Measurements from ENCODE around the gene FXYD5.

FXYD5 gene

GRCh38 chr19:35157431-35157830, 2.9 kb downstream of the FXYD5 start:
- DNase-seq = no peak

DNA sequence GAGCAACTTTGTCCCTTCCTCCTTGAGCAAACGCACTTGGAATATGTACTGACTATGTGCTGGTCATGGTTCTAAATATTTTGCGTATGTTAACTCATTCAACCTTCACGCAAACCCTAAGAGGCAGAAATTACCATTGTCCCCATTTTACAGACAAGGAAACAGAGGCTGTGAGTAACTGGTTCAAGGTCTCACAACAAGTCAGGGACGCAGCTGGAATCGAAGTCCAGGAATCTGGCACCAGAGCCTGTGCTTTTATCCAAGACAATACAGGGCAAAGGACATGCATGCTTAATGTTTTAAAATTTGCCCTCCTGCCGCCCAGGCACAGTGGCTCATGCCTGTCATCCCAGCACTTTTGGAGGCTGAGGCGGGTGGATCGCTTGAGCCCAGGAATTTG, 5.1 kb downstream of the FXYD5 start:
- no peak for DNase-seq

- peak; percentile 5 for DNase-seq
Observed at GRCh38 chr19:35160629-35161433, 6.3 kb downstream of the FXYD5 start.

DNA sequence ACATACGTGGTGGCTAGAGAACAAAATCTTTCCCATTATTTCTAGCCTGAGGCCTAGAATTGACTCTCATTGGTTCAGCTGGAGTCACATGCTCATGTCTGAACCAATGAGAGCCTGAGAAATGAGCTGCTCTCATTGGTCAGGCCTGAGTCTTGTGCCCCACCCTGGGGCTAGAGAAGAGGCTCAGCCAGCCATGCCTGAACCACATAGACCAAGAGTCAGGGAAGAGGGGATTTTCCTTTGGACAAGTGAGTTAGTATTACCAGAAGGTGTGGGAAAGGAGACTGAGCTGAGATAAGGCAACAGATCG, 6.9 kb downstream of the FXYD5 start:
- peak; percentile 17 for DNase-seq

DNA sequence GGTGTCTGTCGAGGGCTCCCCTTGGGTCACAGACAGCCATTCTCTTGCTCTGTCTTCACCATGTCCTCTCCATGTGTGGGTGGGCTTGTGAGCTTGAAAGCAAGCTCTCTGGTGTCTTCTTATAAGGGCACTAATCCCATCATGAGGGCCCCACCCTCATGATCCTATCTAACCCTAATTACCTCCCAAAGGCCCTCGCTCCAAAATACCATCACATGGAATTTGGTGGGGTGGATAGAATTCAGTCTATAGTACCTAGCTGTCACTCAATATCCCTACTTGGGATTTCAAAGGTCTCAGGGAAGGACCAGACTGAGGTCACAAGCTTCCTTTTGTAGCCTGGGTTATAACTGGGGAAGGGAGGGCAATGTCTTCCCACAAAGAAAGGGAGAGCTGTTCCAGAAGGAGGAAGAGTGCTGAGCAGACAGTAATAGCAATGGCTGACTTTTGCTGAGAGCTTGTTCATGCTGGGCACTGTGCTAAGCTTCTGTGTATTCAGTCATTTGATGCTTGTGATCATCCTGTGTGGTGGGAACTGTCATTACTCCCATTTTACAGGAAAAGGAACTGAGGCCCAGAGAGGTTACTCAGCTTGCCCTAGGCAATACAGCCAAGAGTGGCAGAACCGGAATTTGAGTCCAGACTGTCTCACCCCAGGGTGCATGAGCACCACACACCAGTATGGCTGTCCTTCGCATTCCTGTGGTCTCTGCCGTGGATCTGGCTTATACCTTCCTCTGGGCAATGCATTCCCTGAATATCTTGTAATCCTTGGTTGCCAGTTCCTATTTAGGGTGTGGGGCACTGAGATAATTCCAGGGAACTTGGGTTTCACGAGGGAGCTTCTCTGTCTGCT, 8.2 kb downstream of the FXYD5 start:
- DNase-seq = peak; percentile 18

GRCh38 chr19:35164418-35164817, 9.9 kb downstream of the FXYD5 start:
- peak; percentile 7 for DNase-seq

GRCh38 chr19:35165200-35166058, 10.9 kb downstream of the FXYD5 start:
- DNase-seq = peak; percentile 16

- DNase-seq = peak; percentile 14
Observed at GRCh38 chr19:35166100-35167063, 11.8 kb downstream of the FXYD5 start.

DNA sequence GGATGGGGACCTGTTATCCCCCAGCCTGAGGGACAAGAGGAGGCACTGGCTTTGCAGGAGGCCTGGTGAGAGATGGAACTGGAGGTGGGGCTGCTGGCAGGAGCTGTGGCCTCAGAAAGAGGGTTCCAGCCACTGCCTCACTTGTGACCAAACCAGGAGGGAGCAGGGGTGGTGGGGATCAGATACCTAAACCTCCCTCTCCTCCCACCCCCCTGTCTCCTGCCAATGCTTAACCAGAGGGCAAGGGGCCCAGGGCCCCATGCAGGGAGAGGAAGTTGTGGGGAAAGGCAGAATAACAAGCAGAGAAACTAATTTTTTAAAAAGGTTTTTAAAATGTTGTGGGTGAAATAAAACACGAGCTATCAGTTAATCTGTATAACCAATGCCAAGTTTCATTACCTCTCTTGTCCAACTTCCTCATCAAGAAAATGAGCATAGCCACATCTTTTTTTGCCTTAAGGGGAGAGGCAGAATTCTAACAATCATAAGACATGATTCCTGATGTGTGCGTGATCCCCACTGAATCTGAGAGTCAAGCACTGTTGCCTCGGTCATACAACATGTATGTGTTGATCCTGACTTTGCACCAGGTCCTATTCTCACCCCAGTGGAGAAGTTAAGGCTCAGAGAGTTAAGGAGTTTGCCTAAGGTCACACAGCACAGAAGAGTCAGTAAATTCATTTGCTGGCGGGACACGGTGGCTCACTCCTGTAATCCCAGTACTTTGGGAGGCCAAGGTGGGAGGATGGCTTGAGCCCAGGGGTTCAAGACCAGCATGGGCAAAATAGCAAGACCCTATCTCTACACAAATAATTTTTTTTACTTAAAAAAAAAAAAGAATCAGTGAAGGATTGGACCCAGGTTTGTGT, 12.9 kb downstream of the FXYD5 start:
- peak; percentile 29 for DNase-seq

GRCh38 chr19:35168196-35168595, 13.7 kb downstream of the FXYD5 start:
- no peak for DNase-seq

DNA sequence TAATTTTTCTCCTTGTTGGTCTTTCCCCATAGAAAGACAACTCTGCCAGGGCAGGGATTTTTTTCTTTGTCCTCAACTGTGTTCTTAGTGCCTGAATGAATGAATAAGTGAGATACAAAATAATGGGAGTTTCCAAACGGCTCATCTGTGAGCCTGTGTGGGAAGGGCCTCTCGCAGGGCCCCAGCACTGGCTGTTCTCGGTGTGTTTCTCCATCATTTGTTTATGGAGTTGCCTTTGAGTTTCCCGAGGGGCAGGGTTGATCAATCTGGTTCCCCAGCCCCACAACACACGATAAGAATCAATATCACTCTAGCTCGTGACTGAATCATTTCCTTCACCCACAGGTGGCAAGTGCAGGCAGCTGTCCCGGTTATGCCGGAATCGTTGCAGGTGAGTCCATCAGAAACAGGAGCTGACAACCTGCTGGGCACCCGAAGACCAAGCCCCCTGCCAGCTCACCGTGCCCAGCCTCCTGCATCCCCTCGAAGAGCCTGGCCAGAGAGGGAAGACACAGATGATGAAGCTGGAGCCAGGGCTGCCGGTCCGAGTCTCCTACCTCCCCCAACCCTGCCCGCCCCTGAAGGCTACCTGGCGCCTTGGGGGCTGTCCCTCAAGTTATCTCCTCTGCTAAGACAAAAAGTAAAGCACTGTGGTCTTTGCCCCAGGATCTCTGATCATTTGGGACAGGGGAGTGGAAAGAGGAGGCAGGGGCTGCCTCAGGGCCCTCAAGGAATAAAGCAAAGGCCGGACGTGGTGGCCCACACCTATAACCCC, 14.9 kb downstream of the FXYD5 start:
- peak; percentile 20 for DNase-seq

DNA sequence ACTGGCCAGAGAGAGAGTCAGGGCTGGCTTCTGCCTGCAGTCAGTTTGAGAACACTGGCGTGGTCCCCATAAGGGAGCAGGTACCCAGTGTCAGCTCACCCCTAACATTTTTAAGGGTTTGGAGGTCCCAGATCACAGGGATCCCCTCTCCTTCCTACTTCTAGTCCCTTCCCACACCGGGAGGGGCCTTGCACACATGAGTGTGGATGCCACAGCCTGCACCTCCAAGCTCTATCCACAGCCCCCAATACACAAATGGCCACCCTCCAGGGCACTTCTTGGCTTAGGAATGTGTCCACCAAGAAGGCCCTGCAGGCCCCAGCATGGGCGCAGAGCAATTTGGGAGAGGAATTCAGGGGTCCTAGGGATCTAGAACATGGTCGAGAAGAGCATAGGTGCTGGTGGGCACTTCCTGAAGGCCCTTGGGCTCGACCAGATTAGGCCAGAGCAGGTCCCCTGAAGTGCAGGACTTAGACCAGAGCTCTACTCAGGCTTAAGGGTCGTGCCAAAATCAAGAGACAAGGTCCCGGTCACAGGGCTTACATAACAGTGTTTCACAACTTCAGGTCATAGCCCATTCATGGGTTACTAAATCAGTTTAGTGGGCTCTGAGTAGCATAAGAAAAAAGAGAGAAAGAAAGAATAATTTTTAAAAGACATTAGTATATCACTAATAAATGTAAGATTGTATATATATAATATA, 16.0 kb downstream of the FXYD5 start:
- peak; percentile 41 for DNase-seq

- DNase-seq = no peak
Observed at GRCh38 chr19:35171730-35172129, 17.2 kb downstream of the FXYD5 start.

DNA sequence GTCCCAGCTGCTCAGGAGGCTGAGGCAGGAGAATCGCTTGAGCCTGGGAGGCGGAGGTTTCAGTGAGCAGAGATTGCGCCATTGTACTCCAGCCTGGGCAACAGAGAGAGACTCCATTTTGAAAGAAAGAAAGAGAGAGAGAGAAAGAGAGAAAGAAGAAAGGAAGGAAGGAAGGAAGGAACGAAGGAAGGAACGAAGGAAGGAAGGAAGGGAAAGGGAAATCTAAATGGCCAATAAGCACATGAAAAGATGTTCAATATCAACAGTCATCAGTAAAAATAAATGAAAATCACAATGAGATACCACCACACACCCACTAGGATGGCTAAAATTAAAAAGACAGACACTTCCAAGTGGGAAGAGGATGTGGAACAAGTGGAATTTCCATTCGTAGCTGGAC, 19.7 kb downstream of the FXYD5 start:
- DNase-seq = no peak

GRCh38 chr19:35176181-35176570, 21.6 kb downstream of the FXYD5 start:
- DNase-seq = no peak

GRCh38 chr19:35177377-35178274, 23.1 kb downstream of the FXYD5 start:
- DNase-seq = no peak

DNA sequence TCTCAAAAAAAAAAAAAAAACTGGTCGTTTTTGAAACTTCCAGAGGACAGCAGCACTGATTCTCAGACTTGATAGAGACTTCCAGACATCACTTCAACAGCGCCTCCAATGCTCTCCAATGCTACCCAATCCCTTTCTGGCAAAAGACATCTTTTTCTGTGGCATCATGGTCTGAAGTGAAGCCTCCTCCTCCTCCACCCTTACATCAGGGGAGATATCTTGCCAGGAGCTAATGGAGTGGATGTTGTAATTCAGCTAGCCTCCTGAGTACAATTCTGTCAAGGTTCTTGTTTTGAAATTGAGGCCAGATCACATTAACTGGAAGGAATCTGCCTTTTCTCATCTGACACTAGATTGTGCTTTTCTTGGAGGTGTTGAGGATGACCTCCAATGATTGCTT, 24.2 kb downstream of the FXYD5 start:
- no peak for DNase-seq

DNA sequence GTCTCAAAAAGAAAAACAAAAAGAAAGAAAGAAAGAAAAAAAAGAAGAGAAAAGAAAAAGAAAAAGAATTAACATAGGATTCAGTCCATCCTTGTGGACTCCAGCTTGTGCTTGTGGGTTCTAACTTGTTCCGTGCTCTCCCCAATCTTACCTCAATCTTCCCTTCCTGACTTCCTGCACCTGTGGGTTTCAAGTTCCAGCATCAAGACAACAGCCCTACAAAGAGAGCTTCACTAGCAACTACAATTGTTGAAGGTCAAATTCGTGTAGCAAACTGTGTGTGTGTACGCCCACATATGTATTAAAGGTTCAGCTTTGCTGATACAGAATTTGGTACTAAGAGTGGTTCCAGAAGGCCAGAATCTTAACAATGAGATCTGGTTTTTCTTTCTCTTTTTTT, 25.3 kb downstream of the FXYD5 start:
- no peak for DNase-seq

- no peak for DNase-seq
Observed at GRCh38 chr19:35181387-35181786, 26.9 kb downstream of the FXYD5 start.
